ENCODE data around the gene CACNA1C.

Gene CACNA1C

GRCh38 chr12:2258025-2258424 is 205.2 kb downstream of the CACNA1C start:
- peak; percentile 46 for DNase-seq (ENCODE audit: low read depth)

GRCh38 chr12:2259369-2259768 is 206.6 kb downstream of the CACNA1C start:
- no peak for DNase-seq (ENCODE audit: low read depth)

DNA sequence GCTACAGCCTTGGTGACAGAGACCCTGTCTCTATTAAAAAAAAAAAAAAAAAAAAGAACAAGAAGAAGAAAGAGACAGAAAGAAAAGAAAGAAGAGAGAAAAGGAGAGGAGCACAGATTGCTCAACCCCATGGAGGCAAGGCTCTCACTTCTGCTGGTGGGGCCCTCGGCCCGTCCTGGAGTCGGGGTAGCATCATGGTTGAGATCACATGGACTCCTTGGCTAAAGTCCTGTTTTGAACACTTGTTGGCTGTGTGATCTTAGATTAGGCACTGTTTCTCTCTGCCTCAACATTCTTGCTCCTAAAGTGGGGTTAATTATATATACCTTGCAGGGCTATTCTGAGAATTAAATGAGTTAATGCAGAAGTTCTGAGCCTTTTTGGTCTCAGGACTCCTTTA is 207.7 kb downstream of the CACNA1C start:
- DNase-seq (ENCODE audit: low read depth) = no peak

DNA sequence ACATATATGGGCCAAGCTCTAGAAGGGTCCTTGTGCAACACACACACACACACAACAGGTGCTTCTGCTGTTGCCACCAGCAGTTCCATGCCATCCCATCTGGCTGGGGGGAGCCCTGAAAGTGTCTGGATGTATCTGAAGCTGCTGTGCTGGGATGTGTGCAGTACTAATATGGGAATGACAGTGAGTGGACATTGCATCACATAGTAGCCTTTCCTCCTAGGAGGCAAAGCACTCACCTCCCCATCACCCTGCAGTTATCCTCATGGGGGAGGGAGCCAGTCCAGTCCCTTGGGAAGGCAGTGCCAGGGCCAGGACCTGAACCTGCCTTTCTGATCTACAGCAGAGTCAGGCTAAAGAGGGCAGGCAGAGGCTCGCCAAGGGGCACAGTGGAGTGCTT is 208.9 kb downstream of the CACNA1C start:
- DNase-seq (ENCODE audit: low read depth) = no peak

DNA sequence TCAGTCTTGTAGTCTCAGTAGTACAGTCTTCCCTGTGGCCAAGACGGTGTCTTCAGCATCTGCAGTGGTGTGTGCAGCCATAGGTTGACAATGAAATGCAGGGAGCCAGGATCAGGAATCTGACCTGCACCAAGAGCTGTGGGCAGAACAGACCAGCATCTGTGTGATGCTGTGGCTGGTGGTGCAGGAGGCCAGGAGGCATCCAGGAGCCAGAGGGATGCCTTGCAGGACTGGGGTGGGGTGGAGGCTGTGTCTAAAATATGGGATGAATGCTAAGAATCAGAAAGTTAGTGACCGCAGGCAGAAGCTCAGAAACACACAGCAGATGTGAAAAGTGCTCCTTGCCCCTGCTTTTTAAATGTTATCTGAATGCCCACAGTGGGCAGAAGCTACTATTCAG is 209.7 kb downstream of the CACNA1C start:
- no peak for DNase-seq (ENCODE audit: low read depth)

- no peak for DNase-seq (ENCODE audit: low read depth)
Measured at GRCh38 chr12:2263901-2264300, 211.1 kb downstream of the CACNA1C start.

- DNase-seq (ENCODE audit: low read depth) = peak; percentile 96
Measured at GRCh38 chr12:2264651-2265232, 212.0 kb downstream of the CACNA1C start.

GRCh38 chr12:2265461-2266167 is 212.8 kb downstream of the CACNA1C start:
- DNase-seq (ENCODE audit: low read depth) = peak; percentile 61

GRCh38 chr12:2266666-2267620 is 214.2 kb downstream of the CACNA1C start:
- DNase-seq (ENCODE audit: low read depth) = peak; percentile 42

DNA sequence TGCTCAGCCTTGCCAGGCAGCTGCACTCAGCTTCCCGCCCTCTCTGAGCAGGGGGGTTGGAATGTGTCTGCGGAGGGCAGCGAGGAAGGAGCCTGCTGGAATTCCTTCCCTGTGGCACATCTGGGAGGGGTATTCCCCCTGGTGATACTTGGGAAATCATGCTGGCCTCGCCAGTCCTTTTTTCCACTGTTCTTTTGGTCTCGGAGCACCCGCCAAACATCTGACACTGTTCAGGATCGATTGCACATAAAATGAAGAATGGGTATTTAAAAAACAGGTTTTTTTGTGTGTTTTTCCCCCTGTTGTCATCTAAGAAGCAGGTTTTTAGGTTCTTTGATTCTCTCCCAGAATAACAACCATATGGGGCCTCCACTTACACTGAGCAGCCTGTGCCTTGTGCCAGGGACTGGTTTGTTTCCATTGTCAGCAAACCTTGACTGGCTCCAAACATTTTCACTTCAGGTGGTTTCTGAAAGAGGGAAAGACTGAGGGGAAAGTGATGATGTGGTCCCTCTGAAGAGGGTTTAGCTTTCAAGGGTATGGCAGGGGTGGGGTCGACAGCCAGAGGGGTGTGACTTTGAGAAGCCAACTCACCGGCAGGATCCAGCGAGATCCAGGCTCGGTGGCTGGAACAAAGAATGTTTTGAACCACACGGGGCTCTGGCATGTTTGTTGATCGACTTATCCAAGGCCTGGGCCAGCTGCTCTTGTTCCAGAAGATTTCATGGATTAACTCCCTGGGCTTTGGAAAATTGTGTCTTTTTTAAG is 215.1 kb downstream of the CACNA1C start:
- peak; percentile 87 for DNase-seq (ENCODE audit: low read depth)

- peak; percentile 96 for DNase-seq (ENCODE audit: low read depth)
Measured at GRCh38 chr12:2268471-2269286, 215.9 kb downstream of the CACNA1C start.

GRCh38 chr12:2270846-2271245 is 218.1 kb downstream of the CACNA1C start:
- no peak for DNase-seq (ENCODE audit: low read depth)

GRCh38 chr12:2271961-2272360 is 219.2 kb downstream of the CACNA1C start:
- no peak for DNase-seq (ENCODE audit: low read depth)

- DNase-seq (ENCODE audit: low read depth) = no peak
Measured at GRCh38 chr12:2273288-2273687, 220.5 kb downstream of the CACNA1C start.

DNA sequence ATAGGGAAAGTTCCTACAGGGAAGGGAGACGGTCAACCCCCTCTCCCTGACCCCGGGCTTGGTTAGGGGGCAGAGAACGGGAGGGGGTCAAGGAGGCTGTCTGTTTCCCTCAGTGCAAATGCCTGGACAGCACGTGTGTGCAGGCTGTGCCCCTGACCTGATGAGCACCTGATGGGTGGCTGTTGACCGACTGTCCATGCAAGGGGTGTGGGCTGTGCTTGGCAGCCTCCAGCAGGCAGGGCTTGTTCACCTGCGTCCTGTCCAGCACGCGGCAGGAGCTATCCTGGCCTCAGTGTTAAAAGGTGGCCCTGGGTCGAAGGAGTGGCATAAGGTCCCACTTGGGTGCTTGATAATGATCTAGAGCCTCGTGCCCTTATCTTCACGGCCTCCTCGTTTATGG is 221.0 kb downstream of the CACNA1C start:
- DNase-seq (ENCODE audit: low read depth) = no peak

DNA sequence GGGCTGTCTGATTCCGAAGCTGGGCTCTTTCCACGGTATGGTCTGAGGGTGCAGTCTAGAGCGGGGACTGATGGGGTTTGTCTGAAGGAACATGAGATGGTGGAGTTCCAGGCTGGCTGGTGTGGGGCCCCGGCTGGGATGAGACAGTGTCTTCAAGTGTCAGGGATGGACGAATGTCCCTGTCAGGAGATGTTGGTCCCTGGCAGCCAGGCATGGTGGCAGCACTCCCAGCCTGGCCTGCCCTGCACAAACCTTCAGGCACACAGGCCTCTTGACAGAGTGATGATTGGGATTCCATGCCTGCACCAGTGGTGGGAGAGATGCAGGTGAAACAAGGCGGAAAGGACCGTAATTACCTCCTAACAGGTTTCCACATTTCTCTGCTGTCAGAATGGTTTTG is 221.9 kb downstream of the CACNA1C start:
- DNase-seq (ENCODE audit: low read depth) = no peak

GRCh38 chr12:2276288-2277033 is 223.7 kb downstream of the CACNA1C start:
- DNase-seq (ENCODE audit: low read depth) = no peak

DNA sequence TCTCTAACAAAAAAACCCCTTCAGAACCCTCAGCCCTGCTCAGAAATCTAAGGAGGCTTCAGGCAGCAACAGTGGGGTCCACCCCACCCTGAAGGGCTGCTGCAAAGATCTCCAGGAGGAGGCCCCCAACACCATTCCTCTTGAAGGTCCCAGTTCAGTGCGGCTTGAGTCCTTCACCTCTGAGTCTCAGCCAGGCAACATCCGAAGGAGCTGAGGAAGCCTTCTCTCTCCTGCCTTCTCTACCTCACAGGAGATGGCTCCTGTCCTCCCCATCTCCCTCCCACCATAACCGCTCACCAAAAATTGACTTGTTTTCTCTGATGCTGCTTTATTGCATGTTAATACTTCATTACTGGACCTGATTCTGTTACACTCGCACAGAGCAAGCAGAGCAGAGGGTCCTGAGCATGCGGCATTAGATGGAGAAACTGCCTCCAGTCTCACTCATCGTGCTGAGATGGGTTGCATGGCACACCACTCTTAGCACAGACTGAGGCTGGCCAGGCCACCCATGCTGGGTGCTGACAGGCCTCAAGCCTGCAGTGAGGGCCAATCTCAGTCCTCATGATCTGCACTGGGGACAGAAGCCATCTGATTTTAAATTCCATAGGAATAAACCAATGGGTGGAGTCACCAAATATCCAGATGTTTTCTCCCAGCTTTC is 224.8 kb downstream of the CACNA1C start:
- no peak for DNase-seq (ENCODE audit: low read depth)

DNA sequence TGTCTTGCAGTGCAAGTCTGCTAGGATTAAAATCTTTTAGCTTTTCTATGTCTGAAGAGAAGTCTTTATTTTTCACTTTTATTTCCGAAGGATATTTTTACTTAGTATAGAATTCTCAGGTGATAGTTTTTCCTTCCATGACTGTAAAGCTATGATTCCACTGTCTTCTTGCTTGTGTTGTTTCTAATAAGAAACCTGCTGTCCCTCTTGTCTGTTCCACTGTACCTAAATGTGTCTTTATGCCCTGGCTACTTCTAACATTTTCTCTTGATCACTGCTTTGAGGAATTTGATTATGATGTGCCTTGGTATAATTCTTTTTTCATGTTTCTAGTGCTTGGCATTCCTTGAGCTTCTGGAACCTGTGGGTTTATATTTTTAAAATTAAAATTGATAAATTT is 228.7 kb downstream of the CACNA1C start:
- no peak for DNase-seq (ENCODE audit: low read depth)

- peak; percentile 40 for DNase-seq (ENCODE audit: low read depth)
Measured at GRCh38 chr12:2282318-2282717, 229.5 kb downstream of the CACNA1C start.
